WTC11 (cell line): Measurements from ENCODE around the gene NFIL3.
"Not testable (repeated sequence)": the region's sequence is repeated elsewhere in the genome, so short reads cannot be mapped to it uniquely, and the experiment has no call there.

Source experiments
- CTCF ChIP-seq: fragments of 200-600 bp; IDR thresholded peaks from 2 replicates; pipeline ENCODE4 v1.8.0; 2022; ENCODE audit warnings: antibody characterized with exemption
- SP1 ChIP-seq: sonication (generic); formaldehyde crosslinking; conservative IDR thresholded peaks from 2 replicates; pipeline ENCODE4 v1.8.1; 2022; ENCODE audit warnings: missing genetic modification reagents
- ZBTB21 ChIP-seq: sonication (generic); formaldehyde crosslinking; IDR thresholded peaks from 2 replicates; pipeline ENCODE4 v1.8.1; 2023; ENCODE audit warnings: mild to moderate bottlenecking, missing genetic modification reagents, borderline replicate concordance

DNA sequence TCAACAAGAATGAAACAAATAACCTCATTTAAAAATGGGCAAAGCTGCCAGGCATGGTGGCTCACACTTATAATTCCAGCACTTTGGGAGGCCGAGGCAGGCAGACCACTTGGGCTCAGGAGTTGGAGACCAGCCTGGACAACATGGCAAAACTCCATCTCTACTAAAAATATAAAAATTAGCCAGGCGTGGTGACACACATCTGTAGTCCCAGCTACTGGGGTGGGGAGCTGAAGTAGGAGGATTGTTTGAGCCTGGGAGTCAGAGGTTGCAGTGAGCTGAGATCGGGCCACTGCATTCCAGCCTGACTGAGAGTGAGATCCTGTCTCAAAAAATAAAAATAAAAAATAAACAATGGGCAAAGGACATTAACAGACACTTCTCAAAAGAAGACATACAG lies 53.6 kb downstream of the NFIL3 start:
- not testable (repeated sequence) for TF ChIP-seq ZBTB21 (CRISPR knock-in tag); CTCF; SP1 (CRISPR knock-in tag)
